Thoracic aorta (tissue), 2 donors: ENCODE data around the gene ZDHHC24. TPM values are rescaled to one million over a fixed set of nuclear protein-coding genes. Genes with fewer than 3 reads are reported as not detected.

Experiments
- ATAC-seq: fragments of 150-250 bp; one replicate; pipeline ENCODE4 v1.8.0; 2017; ENCODE audit warnings: low read depth; ENCODE audit not compliant: insufficient number of reproducible peaks, low FRiP score
- DNase-seq: peaks from one replicate; pipeline ENCODE4 v3.0.0-alpha.2; 2020; ENCODE audit warnings: low spot score
- H3K27ac ChIP-seq, 2 donors: fragments of 200-600 bp; sonication (generic); 1 replicate in 1 of 2; 2 replicates in 1 of 2; pipeline ENCODE4 v1.5.1; 2016; ENCODE audit warnings: mild to moderate bottlenecking in 2 of 2, moderate library complexity in 2 of 2
- H3K27me3 ChIP-seq: fragments of 200-600 bp; sonication (generic); replicated peaks from 2 replicates; pipeline ENCODE4 v1.6.0; 2016; ENCODE audit warnings: mild to moderate bottlenecking; ENCODE audit not compliant: insufficient read depth
- H3K36me3 ChIP-seq: fragments of 200-600 bp; sonication (generic); one replicate; pipeline ENCODE4 v1.5.1; 2016
- H3K4me1 ChIP-seq, 2 donors: fragments of 200-600 bp; sonication (generic); 1 replicate in 1 of 2; 2 replicates in 1 of 2; pipeline versions ENCODE4 v1.5.1 to v1.6.0; 2016; ENCODE audit warnings: low read depth in 2 of 2, mild to moderate bottlenecking in 1 of 2; ENCODE audit not compliant: control insufficient read depth in 1 of 2
- H3K4me3 ChIP-seq: fragments of 200-600 bp; sonication (generic); 2 replicates; pipeline ENCODE4 v1.5.1; 2016; ENCODE audit warnings: mild to moderate bottlenecking
- H3K9me3 ChIP-seq: fragments of 200-600 bp; sonication (generic); 2 replicates; pipeline ENCODE4 v1.5.1; 2016
- total RNA-seq, 2 donors: library from RNA; depleted of rRNA; stranded (reverse); fragments of >200 nt; gene quantifications; one replicate each; pipeline versions ENCODE4 v1.1.0 to v1.2.3, GENCODE V29; 2016
- TF ChIP-seq, protein P1 (sequence below): fragments of 200-600 bp; sonication (generic); IDR thresholded peaks from one replicate; pipeline ENCODE4 v1.5.1; 2019; ENCODE audit warnings: antibody characterized with exemption

The ZDHHC24 gene
- total RNA-seq, 2 donors from 2014 or later = 10.2 to 15.7 TPM

DNA sequence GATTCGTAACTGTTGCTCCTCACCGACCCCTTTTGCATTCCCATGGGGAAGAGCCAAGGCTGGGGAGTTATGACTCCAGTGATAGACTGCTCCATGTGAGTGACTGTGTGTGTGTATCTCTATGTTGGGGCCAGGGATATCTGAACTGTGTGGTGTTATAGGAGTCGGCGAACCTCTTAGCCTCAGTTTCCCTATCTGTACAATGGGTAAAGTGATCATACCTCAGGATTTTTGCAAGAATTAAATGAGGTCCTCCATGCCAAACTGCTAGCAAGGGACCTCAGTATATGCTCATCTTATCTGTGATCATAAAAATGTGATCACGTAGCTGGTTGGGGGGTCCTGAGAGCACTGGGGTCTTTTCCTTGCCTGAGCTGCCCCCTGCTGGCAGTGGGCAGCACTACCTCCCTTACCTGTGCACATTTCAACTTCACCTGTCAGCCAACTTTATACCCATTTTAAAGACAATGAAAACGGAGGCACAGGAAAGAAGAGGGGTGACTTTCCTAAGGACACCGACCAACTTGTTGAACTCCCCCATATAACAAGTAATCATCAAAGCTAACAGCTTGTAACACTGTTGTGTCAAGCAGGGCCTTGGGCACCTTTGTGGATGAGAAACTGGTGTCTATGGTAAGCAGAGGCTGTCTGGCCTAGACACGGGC lies 67.0 kb downstream of the ZDHHC24 start:
- Histone ChIP-seq H3K9me3 (no peaks in the 10 kb centered on the region), H3K4me3 (peak overlapping the region; percentile 83), H3K27me3 (no peaks in the 10 kb centered on the region), H3K36me3 (peaks cover 5% of the 10 kb centered on the region), H3K27ac (peak overlapping the region; percentile 89), H3K4me1 (peaks cover 8 to 18% of the 10 kb centered on the region in 2 donors)
- ATAC-seq = no peak
- TF ChIP-seq, protein P1, sequence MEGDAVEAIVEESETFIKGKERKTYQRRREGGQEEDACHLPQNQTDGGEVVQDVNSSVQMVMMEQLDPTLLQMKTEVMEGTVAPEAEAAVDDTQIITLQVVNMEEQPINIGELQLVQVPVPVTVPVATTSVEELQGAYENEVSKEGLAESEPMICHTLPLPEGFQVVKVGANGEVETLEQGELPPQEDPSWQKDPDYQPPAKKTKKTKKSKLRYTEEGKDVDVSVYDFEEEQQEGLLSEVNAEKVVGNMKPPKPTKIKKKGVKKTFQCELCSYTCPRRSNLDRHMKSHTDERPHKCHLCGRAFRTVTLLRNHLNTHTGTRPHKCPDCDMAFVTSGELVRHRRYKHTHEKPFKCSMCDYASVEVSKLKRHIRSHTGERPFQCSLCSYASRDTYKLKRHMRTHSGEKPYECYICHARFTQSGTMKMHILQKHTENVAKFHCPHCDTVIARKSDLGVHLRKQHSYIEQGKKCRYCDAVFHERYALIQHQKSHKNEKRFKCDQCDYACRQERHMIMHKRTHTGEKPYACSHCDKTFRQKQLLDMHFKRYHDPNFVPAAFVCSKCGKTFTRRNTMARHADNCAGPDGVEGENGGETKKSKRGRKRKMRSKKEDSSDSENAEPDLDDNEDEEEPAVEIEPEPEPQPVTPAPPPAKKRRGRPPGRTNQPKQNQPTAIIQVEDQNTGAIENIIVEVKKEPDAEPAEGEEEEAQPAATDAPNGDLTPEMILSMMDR = peak; percentile 66
- no peak for DNase-seq

DNA sequence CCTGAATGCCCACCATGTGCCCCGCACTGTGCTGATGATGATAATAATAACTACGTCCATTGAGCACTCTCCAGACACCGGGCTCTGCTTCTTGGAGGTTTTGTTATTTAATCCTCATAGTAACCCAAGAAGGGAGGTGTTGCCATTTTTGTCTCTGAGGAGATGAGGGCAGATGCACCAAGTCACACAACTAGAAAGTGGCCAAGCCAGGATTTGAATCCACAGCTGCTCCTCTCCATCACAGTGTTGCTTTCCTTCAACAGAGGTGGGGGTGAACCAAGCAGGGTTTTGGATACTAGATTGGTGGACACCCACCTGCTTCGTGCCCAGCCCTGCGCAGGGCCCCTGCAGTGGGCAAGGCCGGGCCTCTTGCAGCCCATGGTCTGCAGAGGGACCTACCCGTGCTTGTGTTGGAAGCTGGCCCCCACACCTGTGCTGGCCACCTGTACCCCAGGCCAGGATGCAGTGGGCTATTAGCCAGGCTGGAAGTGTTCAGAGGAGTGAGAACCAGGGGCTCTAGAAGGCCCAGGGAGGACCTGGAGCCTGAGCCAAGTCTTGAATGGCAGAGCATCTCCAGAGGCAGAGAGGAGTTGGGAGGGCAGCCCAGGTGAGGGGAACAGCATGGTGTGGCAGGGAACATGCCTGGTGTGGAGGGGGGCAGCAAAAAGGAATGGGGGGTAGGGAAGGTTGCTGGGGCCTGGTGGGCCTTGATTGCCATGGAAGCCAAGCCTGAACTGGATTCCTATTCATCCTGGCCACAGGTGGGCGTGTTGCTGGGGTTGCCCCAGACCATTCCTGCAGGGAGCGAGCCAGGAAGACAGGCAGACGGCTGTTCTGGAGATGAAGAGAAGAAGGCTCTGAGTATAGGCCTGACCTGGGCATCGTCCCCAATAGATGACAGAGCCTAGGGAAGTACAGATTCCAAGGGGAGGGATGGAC lies 68.3 kb downstream of the ZDHHC24 start:
- DNase-seq (no peak), ATAC-seq (no peak)
- Histone ChIP-seq H3K4me3 (no peak overlapping the region), H3K27ac (no peak overlapping the region), H3K27me3 (no peaks in the 10 kb centered on the region), H3K4me1 (peaks cover 8 to 18% of the 10 kb centered on the region in 2 donors), H3K36me3 (peaks cover 18% of the 10 kb centered on the region), H3K9me3 (no peaks in the 10 kb centered on the region)
- TF ChIP-seq, protein P1 = no peak

DNA sequence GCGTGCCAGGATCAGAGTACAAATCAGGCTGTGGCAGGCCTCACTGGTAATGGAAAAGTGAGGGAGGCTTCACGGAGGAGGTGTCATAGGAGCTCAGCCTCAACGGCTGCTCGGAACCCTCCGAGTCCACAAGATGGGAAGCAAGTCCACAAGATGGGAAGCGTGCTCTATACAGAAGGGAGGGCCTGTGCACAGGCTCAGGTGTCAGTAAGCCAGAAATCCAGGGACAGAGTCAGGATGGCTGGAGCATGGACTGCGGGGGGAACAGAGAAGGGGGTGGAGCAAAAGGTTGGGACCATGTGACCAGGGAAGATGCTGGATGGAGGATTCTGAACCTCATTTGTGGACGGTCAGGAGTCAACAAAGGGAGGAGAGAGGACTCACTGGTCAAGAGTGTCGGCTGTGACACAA lies 69.0 kb downstream of the ZDHHC24 start:
- no peaks in the 10 kb centered on the region for H3K9me3 ChIP-seq
- TF ChIP-seq, protein P1 = no peak
- H3K27me3 ChIP-seq = no peaks in the 10 kb centered on the region
- ATAC-seq (no peak), DNase-seq (no peak)
- peaks cover 8 to 18% of the 10 kb centered on the region in 2 donors for H3K4me1 ChIP-seq
- H3K36me3 ChIP-seq = peaks cover 24% of the 10 kb centered on the region
- no peak overlapping the region for H3K4me3 ChIP-seq
- H3K27ac ChIP-seq = no peak overlapping the region

DNA sequence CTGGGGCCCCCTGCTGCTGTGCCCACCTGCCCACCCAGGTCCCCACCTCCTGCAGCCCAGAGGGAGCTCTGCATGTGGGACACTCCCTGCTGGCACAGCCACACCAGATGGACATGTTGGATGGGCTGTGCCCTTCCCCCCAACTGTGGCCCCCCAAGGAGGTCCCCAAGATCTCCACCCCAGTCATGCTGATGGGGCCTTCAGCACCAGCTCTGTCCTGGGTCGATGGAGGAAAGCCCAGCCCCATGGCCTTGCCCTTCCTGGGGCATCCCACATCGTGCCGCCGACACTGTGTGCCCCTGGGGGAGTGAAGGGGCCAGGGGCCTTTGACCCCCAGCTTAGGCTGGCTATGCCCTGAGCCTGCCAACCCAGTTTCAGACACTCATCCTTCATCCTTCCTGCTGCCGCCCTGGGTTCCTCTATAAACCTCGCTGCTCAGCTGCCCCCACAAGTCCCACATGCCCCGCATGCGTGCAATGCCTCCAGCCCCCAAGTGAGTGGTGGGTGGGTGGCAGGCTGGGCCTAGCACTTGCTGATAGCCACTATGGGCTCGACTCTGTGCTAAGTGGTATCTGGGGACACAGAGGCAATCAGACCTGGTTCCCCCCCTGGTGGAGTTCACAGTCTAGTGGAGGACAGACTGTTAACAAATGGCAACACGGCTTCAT lies 69.5 kb downstream of the ZDHHC24 start:
- peaks cover 8 to 18% of the 10 kb centered on the region in 2 donors for H3K4me1 ChIP-seq
- H3K27me3 ChIP-seq = no peaks in the 10 kb centered on the region
- no peak overlapping the region for H3K27ac ChIP-seq
- DNase-seq (no peak), ATAC-seq (no peak)
- no peaks in the 10 kb centered on the region for H3K9me3 ChIP-seq
- H3K36me3 ChIP-seq = peaks cover 29% of the 10 kb centered on the region
- H3K4me3 ChIP-seq = no peak overlapping the region
- TF ChIP-seq, protein P1 = no peak
